DMS114 treated with DMSO at 0.1 percent for 48 hours (cell line): Measurements from ENCODE around the gene SHD.
"Not testable (repeated sequence)": the region's sequence is repeated elsewhere in the genome, so short reads cannot be mapped to it uniquely, and the experiment has no call there.

Experiments used
- DNase-seq: peaks from one replicate; lab custom pipeline; 2025; ENCODE audit not compliant: unreplicated experiment; lab: John Stamatoyannopoulos, UW

SHD gene

DNA sequence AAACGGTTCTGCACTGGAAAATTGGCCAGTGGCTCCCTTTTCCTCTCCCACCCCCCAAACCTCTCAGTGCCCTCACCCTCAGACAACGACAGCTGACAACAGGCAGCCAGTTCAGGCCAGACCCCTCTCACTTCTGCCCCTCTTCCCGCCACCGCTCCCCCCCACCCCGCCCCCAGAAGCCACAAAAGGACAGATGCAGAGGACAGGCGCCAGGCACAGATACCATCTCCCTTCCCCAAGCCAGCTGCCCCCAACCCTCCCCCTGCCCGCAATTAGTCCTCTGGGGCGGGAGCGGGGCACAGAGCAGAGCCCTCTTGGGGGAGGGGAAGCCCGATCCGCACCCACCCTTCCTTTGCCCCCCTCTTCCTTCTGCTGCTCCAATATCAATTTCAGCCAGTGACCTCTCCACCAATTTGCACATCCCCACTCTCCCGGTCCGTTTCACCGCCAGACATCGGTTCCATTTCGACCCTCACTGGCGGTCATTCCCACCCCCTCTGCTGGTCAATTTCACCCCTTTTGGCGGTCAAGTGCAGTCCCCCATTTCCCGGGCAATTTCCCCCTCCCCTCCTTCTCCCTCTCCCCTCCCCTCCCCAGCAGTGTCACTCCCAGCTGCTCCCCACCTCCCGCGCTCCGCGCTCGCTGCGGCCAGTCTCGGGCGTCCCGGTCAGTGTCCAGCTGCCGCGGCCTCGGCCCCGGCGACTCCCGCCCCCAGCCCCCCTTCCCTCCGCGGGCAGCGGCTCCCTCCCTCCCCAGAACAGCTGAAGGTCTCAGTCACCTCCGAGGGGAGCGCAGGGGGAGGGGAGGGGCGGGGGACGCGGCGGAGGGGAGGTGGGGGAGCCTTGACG is at the start of gene SHD:
Gene SHD, plus strand, starts transcription at position 848 of the 848 bp plus-strand sequence. CDS start 798 bp downstream, outside the sequence.
- DNase-seq: no peak

GRCh38 chr19:4230237-4230636 is 48.8 kb upstream of the SHD start:
- DNase-seq: not testable (repeated sequence)

GRCh38 chr19:4231521-4231920 is 47.5 kb upstream of the SHD start:
- DNase-seq: not testable (repeated sequence)

- not testable (repeated sequence) for DNase-seq
Measured at GRCh38 chr19:4232139-4232538, 46.9 kb upstream of the SHD start.

- DNase-seq: no peak
Measured at GRCh38 chr19:4232614-4233281, 46.3 kb upstream of the SHD start.

GRCh38 chr19:4233282-4233853 is 45.7 kb upstream of the SHD start:
- no peak for DNase-seq

DNA sequence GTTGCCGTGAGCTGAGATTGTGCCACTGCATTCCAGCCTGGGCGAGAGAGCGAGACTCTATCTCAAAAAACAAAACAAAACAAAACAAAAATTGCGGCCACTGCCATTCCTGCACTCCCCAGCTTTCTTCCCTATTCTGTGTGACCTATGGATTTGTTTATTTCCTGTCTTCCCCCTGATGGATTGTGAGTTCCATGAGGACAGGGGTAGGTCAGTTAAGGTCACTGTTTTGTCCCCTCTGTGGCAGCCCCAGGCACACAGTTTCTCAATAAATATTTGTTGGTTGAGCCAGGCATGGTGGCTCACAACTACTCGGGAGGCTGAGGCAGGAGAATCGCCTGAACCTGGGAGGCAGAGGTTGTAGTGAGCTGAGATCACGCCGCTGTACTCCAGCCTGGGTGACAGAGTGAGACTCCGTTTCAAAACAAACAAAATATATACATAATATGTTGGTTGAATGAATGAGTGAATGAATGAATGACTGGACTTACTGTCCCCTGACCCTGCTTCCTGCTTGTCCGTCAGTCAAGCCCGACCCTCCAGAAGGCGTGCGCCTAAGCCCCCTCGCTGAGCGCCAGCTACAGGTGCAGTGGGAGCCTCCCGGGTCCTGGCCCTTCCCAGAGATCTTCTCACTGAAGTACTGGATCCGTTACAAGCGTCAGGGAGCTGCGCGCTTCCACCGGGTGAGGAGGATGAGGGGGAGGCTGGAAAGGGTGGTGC is 44.8 kb upstream of the SHD start:
- no peak for DNase-seq

- no peak for DNase-seq
Measured at GRCh38 chr19:4234862-4235201, 44.2 kb upstream of the SHD start.

DNA sequence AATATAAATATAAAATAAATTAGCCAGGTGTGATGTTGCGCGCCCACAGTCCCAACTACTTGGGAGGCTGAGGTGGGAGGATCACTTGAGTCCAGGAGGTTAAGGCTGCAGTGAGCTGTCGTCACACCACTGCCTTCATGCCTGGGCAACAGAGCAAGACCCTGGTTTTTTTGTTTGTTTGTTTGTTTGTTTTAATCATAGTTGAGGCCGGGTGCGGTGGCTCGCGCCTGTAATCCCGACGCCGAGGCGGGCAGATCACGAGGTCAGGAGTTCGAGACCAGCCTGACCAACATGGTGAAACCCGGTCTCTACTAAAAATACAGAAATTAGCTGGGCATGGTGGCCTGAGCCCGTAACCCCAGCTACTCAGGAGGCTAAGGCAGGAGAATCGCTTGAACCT is 41.6 kb upstream of the SHD start:
- DNase-seq: not testable (repeated sequence)

- no peak for DNase-seq
Measured at GRCh38 chr19:4238831-4239230, 40.2 kb upstream of the SHD start.

GRCh38 chr19:4241824-4242430 is 37.1 kb upstream of the SHD start:
- no peak for DNase-seq

GRCh38 chr19:4245938-4246337 is 33.1 kb upstream of the SHD start:
- not testable (repeated sequence) for DNase-seq

GRCh38 chr19:4246767-4247593 is 32.1 kb upstream of the SHD start, which contains the start of gene YJU2:
YJU2 (plus strand) TSS chr19:4247080; CDS start chr19:4247147, 67 bp downstream.
- peak; percentile 92 for DNase-seq

- DNase-seq: no peak
Measured at GRCh38 chr19:4256563-4256962, 22.5 kb upstream of the SHD start.

GRCh38 chr19:4257025-4257424 is 22.0 kb upstream of the SHD start:
- DNase-seq: no peak

DNA sequence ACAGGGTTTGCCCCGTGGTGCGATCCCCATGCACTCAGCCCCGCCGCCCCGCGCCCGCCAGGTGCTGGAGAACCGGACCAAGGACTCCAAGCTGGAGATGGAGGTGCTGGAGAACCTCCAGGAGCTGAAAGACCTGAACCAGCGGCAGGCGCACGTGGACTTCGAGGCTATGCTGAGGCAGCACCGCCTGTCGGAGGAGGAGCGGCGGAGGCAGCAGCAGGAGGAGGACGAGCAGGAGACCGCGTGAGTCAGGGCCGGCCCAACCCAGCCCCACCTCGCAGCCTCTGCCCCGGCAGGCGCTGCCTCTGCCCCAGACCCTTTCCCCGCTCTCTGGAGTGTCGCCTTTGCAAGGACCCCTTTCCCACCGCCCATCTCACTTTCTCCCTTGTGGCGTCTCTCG is 20.9 kb upstream of the SHD start:
- no peak for DNase-seq

DNA sequence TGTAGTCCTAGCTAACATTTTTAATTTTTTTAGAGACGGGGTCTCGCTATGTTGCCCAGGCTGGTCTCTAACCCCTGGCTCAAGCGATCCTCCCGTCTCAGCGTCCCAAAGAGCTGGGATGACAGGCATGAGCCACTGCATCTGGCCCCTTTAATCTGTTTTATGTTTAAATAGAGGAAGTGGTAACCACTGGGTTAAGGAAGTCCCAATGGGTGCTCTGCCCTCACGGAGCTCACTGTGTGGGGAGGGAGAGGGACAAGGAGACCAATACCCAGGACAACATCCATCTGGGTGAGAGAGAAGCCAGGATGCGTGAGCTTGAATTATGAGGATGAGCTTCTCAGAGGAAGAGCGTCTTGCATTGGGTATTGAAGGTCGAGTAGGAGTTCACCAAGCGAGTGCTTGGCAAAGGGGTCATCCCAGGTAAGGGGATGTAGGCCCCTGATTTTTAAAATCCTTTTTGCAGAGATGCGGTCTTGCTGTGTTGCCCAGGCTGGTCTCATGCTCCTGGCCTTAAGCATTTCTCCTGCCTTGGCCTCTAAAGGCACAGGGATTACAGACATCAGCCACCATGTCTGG is 18.4 kb upstream of the SHD start:
- no peak for DNase-seq

GRCh38 chr19:4264812-4265211 is 14.3 kb upstream of the SHD start:
- no peak for DNase-seq

DNA sequence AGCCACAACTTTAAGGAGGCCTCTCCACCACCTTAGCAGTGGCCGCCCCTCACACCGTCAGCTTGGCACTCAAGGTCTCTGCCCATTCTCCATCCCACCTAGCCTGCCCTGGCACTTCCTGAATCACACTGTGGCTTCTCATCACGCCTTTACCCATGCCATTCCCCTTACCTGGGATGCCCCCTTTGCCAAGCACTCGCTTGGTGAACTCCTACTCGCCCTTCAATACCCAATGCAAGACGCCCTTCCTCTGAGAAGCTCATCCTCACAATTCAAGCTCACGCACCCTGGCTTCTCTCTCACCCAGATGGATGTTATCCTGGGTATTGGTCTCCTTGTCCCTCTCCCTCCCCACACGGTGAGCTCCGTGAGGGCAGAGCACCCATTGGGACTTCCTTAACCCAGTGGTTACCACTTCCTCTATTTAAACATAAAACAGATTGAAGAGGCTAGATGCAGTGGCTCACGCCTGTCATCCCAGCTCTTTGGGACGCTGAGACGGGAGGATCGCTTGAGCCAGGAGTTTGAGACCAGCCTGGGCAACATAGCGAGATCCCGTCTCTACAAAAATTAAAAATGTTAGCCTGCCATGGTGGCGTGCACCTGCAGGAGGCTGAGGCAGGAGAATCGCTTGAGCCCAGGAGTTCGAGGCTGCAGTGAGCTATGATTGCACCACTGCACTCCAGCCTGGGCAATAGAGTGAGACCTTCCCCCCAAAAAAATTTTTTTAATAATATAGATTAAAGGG is 12.6 kb upstream of the SHD start:
- DNase-seq: no peak
